ENCODE data around the gene MYMK. TPM values are rescaled to one million over a fixed set of nuclear protein-coding genes. Genes with fewer than 3 reads are reported as not detected.

MYMK gene
- total RNA-seq, 1 experiment from 2014 or later = not detected

- Histone ChIP-seq H2AFZ (ENCODE audit: low read depth, low read length, poor library complexity, severe bottlenecking) (no peak overlapping the region), H3K27ac (ENCODE audit: low read depth, low read length) (no peak overlapping the region), H3K9ac (ENCODE audit: low read length) (no peak overlapping the region), H3K27me3 (ENCODE audit: insufficient read depth, low read length) (no peaks in the 10 kb centered on the region), H3K36me3 (ENCODE audit: control insufficient read depth in 1 of 2, insufficient read depth in 2 of 2, low read length in 2 of 2) (no peaks in the 10 kb centered on the region), H3K4me3 (replicated peaks in 1 of 2; ENCODE audit: low read depth in 1 of 2, low read length in 2 of 2) (no peak overlapping the region), H3K79me2 (ENCODE audit: insufficient read depth, low read length) (no peaks in the 10 kb centered on the region), H3K9me3 (ENCODE audit: control insufficient read depth in 1 of 2, insufficient read depth in 1 of 2, low read depth in 1 of 2, low read length in 2 of 2) (no peaks in the 10 kb centered on the region), H4K20me1 (ENCODE audit: insufficient read depth) (no peaks in the 10 kb centered on the region), H3K4me1 (ENCODE audit: control insufficient read depth in 1 of 2, insufficient read depth in 2 of 2, low read length in 2 of 2) (peaks cover 1 to 16% of the 10 kb centered on the region in 2 experiments; a peak in 3 of 4 replicates), H3K4me2 (ENCODE audit: low read length) (no peak overlapping the region), H3K9me2 (ENCODE audit: insufficient read depth) (no peaks in the 10 kb centered on the region)
- intact Hi-C loops (cut with micrococcal nuclease) = no loop called here
- ChIA-PET RAD21 (ENCODE audit: low non-redundant PET in 1 of 2, low total read pairs in 2 of 2, uncharacterized antibody in 2 of 2, unreplicated experiment in 2 of 2) (no interaction called here), POLR2A (no interaction called here), CTCF (no interaction called here)
- no peak for TF ChIP-seq SRF (IDR thresholded peaks at IDR 0.05; ENCODE audit: low read depth)
- no TSS peak for BruUV-seq (replicated peaks)
- no peak for DNase-seq (ENCODE audit: low read depth, low spot score)
- no peak for ATAC-seq
These were observed 3.4 kb downstream of the MYMK start for GRCh38 chr9:133521122-133522072.

- Histone ChIP-seq H3K9me2 (ENCODE audit: insufficient read depth) (no peaks in the 10 kb centered on the region), H3K4me1 (ENCODE audit: control insufficient read depth in 1 of 2, insufficient read depth in 2 of 2, low read length in 2 of 2) (peaks cover 0 to 12% of the 10 kb centered on the region in 2 experiments; a peak in 2 of 4 replicates), H3K27me3 (ENCODE audit: insufficient read depth, low read length) (no peaks in the 10 kb centered on the region), H3K4me2 (ENCODE audit: low read length) (no peak overlapping the region), H3K79me2 (ENCODE audit: insufficient read depth, low read length) (no peaks in the 10 kb centered on the region), H4K20me1 (ENCODE audit: insufficient read depth) (no peaks in the 10 kb centered on the region), H3K4me3 (replicated peaks in 1 of 2; ENCODE audit: low read depth in 1 of 2, low read length in 2 of 2) (no peak overlapping the region), H3K27ac (ENCODE audit: low read depth, low read length) (no peak overlapping the region), H3K36me3 (ENCODE audit: control insufficient read depth in 1 of 2, insufficient read depth in 2 of 2, low read length in 2 of 2) (no peaks in the 10 kb centered on the region), H3K9me3 (ENCODE audit: control insufficient read depth in 1 of 2, insufficient read depth in 1 of 2, low read depth in 1 of 2, low read length in 2 of 2) (no peaks in the 10 kb centered on the region), H3K9ac (ENCODE audit: low read length) (no peak overlapping the region), H2AFZ (ENCODE audit: low read depth, low read length, poor library complexity, severe bottlenecking) (no peak overlapping the region)
- RAD21 ChIA-PET (ENCODE audit: low non-redundant PET in 1 of 2, low total read pairs in 2 of 2, uncharacterized antibody in 2 of 2, unreplicated experiment in 2 of 2) = no interaction called here
- ATAC-seq (no peak), DNase-seq (ENCODE audit: low read depth, low spot score) (no peak)
- intact Hi-C loops (cut with micrococcal nuclease) = no loop called here
- no TSS peak for BruUV-seq (replicated peaks)
- POLR2A ChIA-PET = no interaction called here
- TF ChIP-seq EZH2 (IDR thresholded peaks at IDR 0.05) = no peak
- TF ChIP-seq SP1 (IDR thresholded peaks at IDR 0.05; ENCODE audit: low read depth) = no peak
- TF ChIP-seq ELF1 (IDR thresholded peaks at IDR 0.05; ENCODE audit: borderline replicate concordance, low read depth) = no peak
- TF ChIP-seq RAD21 (IDR thresholded peaks at IDR 0.05; ENCODE audit: low read depth) = no peak
- no peak for TF ChIP-seq CBX3 (IDR thresholded peaks at IDR 0.05; ENCODE audit: low read depth)
- TF ChIP-seq, protein P1, sequence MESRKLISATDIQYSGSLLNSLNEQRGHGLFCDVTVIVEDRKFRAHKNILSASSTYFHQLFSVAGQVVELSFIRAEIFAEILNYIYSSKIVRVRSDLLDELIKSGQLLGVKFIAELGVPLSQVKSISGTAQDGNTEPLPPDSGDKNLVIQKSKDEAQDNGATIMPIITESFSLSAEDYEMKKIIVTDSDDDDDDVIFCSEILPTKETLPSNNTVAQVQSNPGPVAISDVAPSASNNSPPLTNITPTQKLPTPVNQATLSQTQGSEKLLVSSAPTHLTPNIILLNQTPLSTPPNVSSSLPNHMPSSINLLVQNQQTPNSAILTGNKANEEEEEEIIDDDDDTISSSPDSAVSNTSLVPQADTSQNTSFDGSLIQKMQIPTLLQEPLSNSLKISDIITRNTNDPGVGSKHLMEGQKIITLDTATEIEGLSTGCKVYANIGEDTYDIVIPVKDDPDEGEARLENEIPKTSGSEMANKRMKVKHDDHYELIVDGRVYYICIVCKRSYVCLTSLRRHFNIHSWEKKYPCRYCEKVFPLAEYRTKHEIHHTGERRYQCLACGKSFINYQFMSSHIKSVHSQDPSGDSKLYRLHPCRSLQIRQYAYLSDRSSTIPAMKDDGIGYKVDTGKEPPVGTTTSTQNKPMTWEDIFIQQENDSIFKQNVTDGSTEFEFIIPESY (IDR thresholded peaks at IDR 0.05; ENCODE audit: extremely low read depth, insufficient replicate concordance, low read length) = no peak
- TF ChIP-seq ZFX (IDR thresholded peaks at IDR 0.05) = no peak
- no peak for TF ChIP-seq EZH2phosphoT487 (IDR thresholded peaks at IDR 0.05; ENCODE audit: borderline replicate concordance)
- TF ChIP-seq YY1 (IDR thresholded peaks at IDR 0.05; ENCODE audit: extremely low read depth, insufficient replicate concordance, low read depth, low read length) = no peak
- CTCF ChIA-PET = no interaction called here
These were observed 4.5 kb downstream of the MYMK start for GRCh38 chr9:133520121-133520835.

Measured in HCT116 (cell line).